Esophagus squamous epithelium (tissue), 4 donors: ENCODE results near the gene ATP6V1A.

Experiments
- CTCF ChIP-seq, 6 experiments: fragments of 450-650 bp in 4 of 6; fragments of 200-600 bp in 2 of 6; sonication (generic) in 2 of 6; IDR thresholded peaks; one replicate each; pipeline ENCODE4 v1.5.1; 2016 to 2019; ENCODE audit warnings: antibody characterized with exemption in 6 of 6, mild to moderate bottlenecking in 4 of 6, moderate library complexity in 4 of 6
- POLR2A ChIP-seq, 4 donors: fragments of 450-650 bp; IDR thresholded peaks; one replicate each; pipeline ENCODE4 v1.6.1; 2017; ENCODE audit warnings: antibody characterized with exemption in 4 of 4, mild to moderate bottlenecking in 4 of 4, moderate library complexity in 3 of 4

GRCh38 chr3:113753376-113753985 is 6.6 kb downstream of the ATP6V1A start:
- TF ChIP-seq CTCF (IDR thresholded peaks at IDR 0.05) = no peak
- TF ChIP-seq POLR2A (IDR thresholded peaks at IDR 0.05) = no peak
